Thymus (tissue), 11 donors: Measurements from ENCODE around the gene APPL2. TPM values are rescaled to one million over a fixed set of nuclear protein-coding genes. Genes with fewer than 3 reads are reported as not detected.

ENCODE experiments used
- DNase-seq, 9 donors: peaks; one replicate each; pipeline ENCODE4 v3.0.0-alpha.2; 2013; ENCODE audit warnings: low spot score in 9 of 9, low read depth in 6 of 9, missing footprints in 1 of 9
- H3K27ac ChIP-seq, 2 donors: one replicate each; pipeline ENCODE4 v1.5.1; 2013; ENCODE audit warnings: control low read depth in 1 of 2, low read depth in 1 of 2, low read length in 1 of 2, mild to moderate bottlenecking in 1 of 2, moderate library complexity in 1 of 2
- H3K27me3 ChIP-seq, 2 donors: one replicate each; pipeline ENCODE4 v1.5.1; 2013; ENCODE audit warnings: low read length in 1 of 2; ENCODE audit not compliant: control insufficient read depth in 2 of 2, insufficient read depth in 1 of 2
- H3K36me3 ChIP-seq, 2 donors: one replicate each; pipeline ENCODE4 v1.5.1; 2013; ENCODE audit warnings: low read length in 1 of 2, mild to moderate bottlenecking in 1 of 2, moderate library complexity in 1 of 2; ENCODE audit not compliant: control insufficient read depth in 2 of 2, insufficient read depth in 2 of 2
- H3K4me1 ChIP-seq, 2 donors: one replicate each; pipeline ENCODE4 v1.5.1; 2013; ENCODE audit warnings: low read length in 2 of 2; ENCODE audit not compliant: control insufficient read depth in 2 of 2, insufficient read depth in 2 of 2
- H3K4me3 ChIP-seq, 2 donors: one replicate each; pipeline ENCODE4 v1.5.1; 2013; ENCODE audit warnings: low read length in 2 of 2, control low read depth in 1 of 2, mild to moderate bottlenecking in 1 of 2
- H3K9me3 ChIP-seq, 2 donors: one replicate each; pipeline ENCODE4 v1.5.1; 2013; ENCODE audit warnings: low read length in 1 of 2, mild to moderate bottlenecking in 1 of 2; ENCODE audit not compliant: control insufficient read depth in 2 of 2, insufficient read depth in 1 of 2
- WGBS: extraction: QIAGEN DNeasy Blood & Tissue Kit; methylation state at CpG from one replicate; pipeline ENCODE4 v1.1.7; 2013; 5-methylcytosine and 5-hydroxymethylcytosine counted together
- polyA plus RNA-seq: library from polyadenylated mRNA; stranded (reverse); fragments of 200-250 nt; gene quantifications from one replicate; pipeline ENCODE4 v1.2.3, GENCODE V29; 2013
- total RNA-seq: library from RNA; stranded (reverse); fragments of 120-200 nt; gene quantifications from one replicate; pipeline ENCODE4 v1.2.4, GENCODE V29; 2013
- donor health status: healthy.

APPL2 gene
- total and polyA plus RNA-seq, 2 donors, result 20.9 to 32.0 TPM

- H3K27ac ChIP-seq, result no peak overlapping the region
- peaks cover 4% of the 10 kb centered on the region in 2 donors for H3K4me1 ChIP-seq
- no peak overlapping the region for H3K4me3 ChIP-seq
These were observed 7.5 kb downstream of the APPL2 start for GRCh38 chr12:105228494-105228893.

GRCh38 chr12:105227879-105228278 is 8.1 kb downstream of the APPL2 start:
- Histone ChIP-seq H3K36me3 (peaks cover 16 to 25% of the 10 kb centered on the region in 2 donors), H3K4me1 (peaks cover 4% of the 10 kb centered on the region in 2 donors), H3K27me3 (no peaks in the 10 kb centered on the region), H3K4me3 (no peak overlapping the region), H3K9me3 (no peaks in the 10 kb centered on the region), H3K27ac (no peak overlapping the region)
- no peak for DNase-seq
- WGBS, result over 99% methylated on average over 3 of the region's 3 CpGs

More at GRCh38 chr12:105228494-105228893, 7.5 kb downstream of the APPL2 start:
- no peaks in the 10 kb centered on the region for H3K9me3 ChIP-seq
- WGBS, result 81% methylated on average over 1 of the region's 1 CpG
- peak in 1 of 9 donors; percentile 25 for DNase-seq
- no peaks in the 10 kb centered on the region for H3K27me3 ChIP-seq
- H3K36me3 ChIP-seq, result peaks cover 15 to 21% of the 10 kb centered on the region in 2 donors

DNA sequence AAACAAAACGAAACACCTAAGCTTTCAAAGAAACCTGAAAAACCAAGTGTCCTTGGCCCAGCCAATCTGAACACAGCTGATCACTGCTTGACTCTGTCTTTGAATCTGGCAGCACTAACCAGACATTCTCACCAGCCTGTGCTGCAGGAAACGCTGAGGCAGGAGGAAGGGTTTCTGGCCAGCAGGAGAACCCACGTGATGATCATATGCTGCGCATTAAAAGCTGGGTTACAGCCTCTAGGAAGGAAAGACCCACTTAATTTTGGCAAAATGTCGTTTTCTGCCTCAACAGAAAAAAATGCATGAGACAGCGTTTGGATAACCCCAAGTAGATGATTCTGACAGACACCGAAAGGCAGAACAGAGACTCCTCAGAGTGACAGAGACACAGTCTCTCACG is 9.8 kb downstream of the APPL2 start:
- peak in 3 of 9 donors; percentile 20 to 61 (median 43) for DNase-seq
- no peak overlapping the region for H3K27ac ChIP-seq
- no peaks in the 10 kb centered on the region for H3K9me3 ChIP-seq
- no peaks in the 10 kb centered on the region for H3K27me3 ChIP-seq
- peaks cover 4% of the 10 kb centered on the region in 2 donors for H3K4me1 ChIP-seq
- peaks cover 32 to 35% of the 10 kb centered on the region in 2 donors for H3K36me3 ChIP-seq
- H3K4me3 ChIP-seq, result no peak overlapping the region
- 11% methylated on average over 8 of the region's 8 CpGs for WGBS

DNA sequence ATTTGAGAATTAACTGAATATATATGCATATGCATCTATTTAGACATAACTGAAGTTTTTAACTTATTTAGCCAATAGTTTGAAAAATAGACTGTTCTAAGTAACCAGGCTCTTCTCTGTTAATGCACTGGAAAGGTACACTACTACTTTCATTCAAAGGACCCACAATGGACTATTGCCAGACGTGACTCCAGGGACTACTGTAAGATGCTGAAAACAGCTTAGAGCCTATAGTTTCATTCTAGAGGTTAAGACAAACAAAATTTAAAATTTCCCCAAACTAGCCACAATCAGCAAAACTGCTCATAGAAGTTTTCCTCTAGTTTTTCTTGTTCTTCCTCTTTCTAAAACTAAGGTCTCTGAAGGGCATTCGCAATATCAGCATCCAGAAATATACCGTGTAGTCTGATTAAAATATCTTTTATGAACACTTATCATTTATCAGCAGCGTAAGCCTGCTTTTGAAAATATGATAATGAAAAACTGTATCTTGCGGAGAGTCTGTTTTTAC is 10.4 kb downstream of the APPL2 start:
- no peak for DNase-seq
- WGBS, result 58% methylated on average over 5 of the region's 5 CpGs
- no peak overlapping the region for H3K27ac ChIP-seq
- H3K27me3 ChIP-seq, result no peaks in the 10 kb centered on the region
- peaks cover 33 to 37% of the 10 kb centered on the region in 2 donors for H3K36me3 ChIP-seq
- H3K4me1 ChIP-seq, result peaks cover 4% of the 10 kb centered on the region in 2 donors
- no peak overlapping the region for H3K4me3 ChIP-seq
- no peaks in the 10 kb centered on the region for H3K9me3 ChIP-seq

GRCh38 chr12:105224399-105224798 is 11.6 kb downstream of the APPL2 start:
- 99% methylated on average over 4 of the region's 4 CpGs for WGBS
- H3K27ac ChIP-seq, result no peak overlapping the region

GRCh38 chr12:105223884-105224283 is 12.1 kb downstream of the APPL2 start:
- WGBS, result 95% methylated on average over 4 of the region's 4 CpGs
- Histone ChIP-seq H3K4me3 (no peak overlapping the region), H3K27ac (no peak overlapping the region), H3K9me3 (no peaks in the 10 kb centered on the region), H3K27me3 (no peaks in the 10 kb centered on the region), H3K4me1 (peaks cover 4% of the 10 kb centered on the region in 2 donors), H3K36me3 (peaks cover 36 to 38% of the 10 kb centered on the region in 2 donors)
- DNase-seq, result no peak

More at GRCh38 chr12:105224399-105224798, 11.6 kb downstream of the APPL2 start:
- Histone ChIP-seq H3K27me3 (no peaks in the 10 kb centered on the region), H3K9me3 (no peaks in the 10 kb centered on the region), H3K4me1 (peaks cover 4% of the 10 kb centered on the region in 2 donors), H3K36me3 (peaks cover 35 to 39% of the 10 kb centered on the region in 2 donors), H3K4me3 (no peak overlapping the region)
- no peak for DNase-seq

DNA sequence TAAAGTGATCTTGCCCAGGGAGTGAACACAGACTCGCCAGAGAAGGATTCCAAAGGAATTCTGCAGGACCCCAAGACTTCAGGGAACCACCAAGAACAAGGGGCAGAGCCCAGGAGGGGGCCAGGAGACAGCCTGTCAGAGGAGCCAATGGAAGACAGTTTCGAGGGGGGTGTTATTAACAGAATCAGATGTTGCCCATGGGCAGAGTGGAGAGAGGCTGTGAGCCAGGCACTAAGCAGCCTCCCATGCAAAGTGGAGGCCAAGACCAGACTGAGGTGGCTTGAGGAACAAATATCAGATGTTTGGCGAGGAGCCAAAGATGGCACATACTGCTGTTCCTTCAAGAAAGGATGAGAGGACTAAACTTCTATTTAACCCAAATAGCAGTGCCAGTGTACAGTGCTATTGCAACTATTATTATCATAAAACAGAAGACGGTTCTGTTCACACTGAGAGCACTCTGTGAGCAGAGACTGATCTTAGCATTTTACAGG is 12.6 kb downstream of the APPL2 start:
- WGBS, result over 99% methylated on average over 4 of the region's 4 CpGs
- DNase-seq, result no peak
- H3K4me3 ChIP-seq, result no peak overlapping the region
- H3K4me1 ChIP-seq, result peaks cover 4% of the 10 kb centered on the region in 2 donors
- no peaks in the 10 kb centered on the region for H3K27me3 ChIP-seq
- H3K27ac ChIP-seq, result no peak overlapping the region
- no peaks in the 10 kb centered on the region for H3K9me3 ChIP-seq
- H3K36me3 ChIP-seq, result peaks cover 37 to 39% of the 10 kb centered on the region in 2 donors

DNA sequence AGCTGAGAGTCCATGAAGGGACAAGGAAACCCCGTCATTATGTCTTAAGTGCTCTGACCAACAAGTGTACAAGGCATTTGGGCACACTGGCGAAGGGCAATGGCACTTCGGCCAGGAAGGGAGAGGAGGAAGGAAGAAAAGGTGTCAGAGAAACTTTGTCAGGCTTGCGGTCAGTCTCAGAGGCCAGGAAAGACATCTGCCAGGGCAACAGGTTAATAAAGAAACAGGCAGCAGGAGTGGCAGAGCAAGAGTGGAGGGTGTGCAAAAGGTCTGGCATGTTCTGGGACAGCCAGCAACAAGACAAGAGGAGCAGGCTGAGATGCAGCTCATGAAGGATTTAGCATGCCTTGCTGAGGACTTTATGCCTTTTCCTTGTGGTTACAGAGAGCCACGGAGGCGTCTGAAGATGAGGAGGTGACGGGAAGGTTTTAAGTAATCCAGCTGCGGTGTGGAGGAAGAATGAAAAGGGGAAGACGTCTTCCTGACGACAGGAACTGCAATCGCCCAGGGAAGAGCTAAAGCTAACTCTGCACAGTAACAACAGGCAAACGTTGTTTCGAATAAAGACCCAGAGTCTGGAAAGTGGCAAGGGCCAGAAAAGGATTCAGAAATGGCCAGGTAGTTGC is 13.1 kb downstream of the APPL2 start:
- peaks cover 4% of the 10 kb centered on the region in 2 donors for H3K4me1 ChIP-seq
- H3K36me3 ChIP-seq, result peaks cover 39% of the 10 kb centered on the region in 2 donors
- H3K4me3 ChIP-seq, result no peak overlapping the region
- no peaks in the 10 kb centered on the region for H3K27me3 ChIP-seq
- H3K27ac ChIP-seq, result no peak overlapping the region
- WGBS, result 91% methylated on average over 13 of the region's 13 CpGs
- H3K9me3 ChIP-seq, result no peaks in the 10 kb centered on the region
- no peak for DNase-seq

DNA sequence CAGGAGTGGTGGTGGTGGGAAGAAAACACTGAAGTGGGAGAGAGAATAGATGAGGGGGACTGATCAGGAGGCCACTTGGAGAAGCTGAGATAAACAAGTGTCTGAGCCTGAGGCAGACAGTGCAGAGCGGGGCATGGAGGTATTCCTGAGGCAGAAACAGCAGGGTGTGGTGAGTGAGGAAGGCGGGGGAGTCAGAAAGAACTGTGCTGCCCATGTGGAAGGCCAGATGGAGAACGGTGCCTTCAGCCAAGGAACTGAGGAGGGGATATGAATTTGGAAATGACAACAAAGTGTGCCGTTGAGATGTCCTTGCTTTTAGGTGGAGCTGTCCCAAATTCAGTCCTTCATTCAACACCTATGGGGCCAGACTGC is 13.7 kb downstream of the APPL2 start:
- 73% methylated on average over 4 of the region's 4 CpGs for WGBS
- no peak overlapping the region for H3K4me3 ChIP-seq
- H3K27me3 ChIP-seq, result no peaks in the 10 kb centered on the region
- no peak for DNase-seq
- H3K27ac ChIP-seq, result no peak overlapping the region
- H3K9me3 ChIP-seq, result no peaks in the 10 kb centered on the region
- peaks cover 4% of the 10 kb centered on the region in 2 donors for H3K4me1 ChIP-seq
- peaks cover 38 to 39% of the 10 kb centered on the region in 2 donors for H3K36me3 ChIP-seq
